GM10248 (cell line): Measurements from ENCODE around the gene FOXG1.
A peak's percentile ranks its signal among the peaks of the same experiment; 100 is the strongest.

ENCODE experiments used
- CTCF ChIA-PET: fragments of 300-600 bp; sonication (Branson Sonifier 250); formaldehyde crosslinking; extraction: SDS; loops from one replicate; lab custom pipeline; 2021; ENCODE audit warnings: antibody characterized with exemption; lab: Yijun Ruan, JAX
- POLR2A ChIA-PET: fragments of 350-650 bp; sonication (Branson Sonifier 250); formaldehyde crosslinking; extraction: SDS; loops from one replicate; lab custom pipeline; 2020; ENCODE audit warnings: antibody characterized with exemption; lab: Yijun Ruan, JAX
- DNase-seq: peaks from one replicate; pipeline ENCODE4 v3.0.0; 2012; ENCODE audit errors: extremely low spot score
- TF ChIP-seq, protein P1 (sequence below): IDR thresholded peaks from 2 replicates; pipeline ENCODE4 v1.5.1; 2012; ENCODE audit warnings: mild to moderate bottlenecking, low read depth; ENCODE audit errors: extremely low read depth, missing control alignments, control extremely low read depth

FOXG1 gene

GRCh38 chr14:28756884-28757570 is 9.6 kb upstream of the FOXG1 start:
- CTCF ChIA-PET = interaction anchor here (0.7 to 3.2 kb wide), 10 partner anchors 8 to 1514 kb away, joined by 3 to 15 read pairs (median 4); no protein-coding TSS in a partner anchor
- no peak for DNase-seq
- POLR2A ChIA-PET = no interaction called here
- TF ChIP-seq, protein P1, sequence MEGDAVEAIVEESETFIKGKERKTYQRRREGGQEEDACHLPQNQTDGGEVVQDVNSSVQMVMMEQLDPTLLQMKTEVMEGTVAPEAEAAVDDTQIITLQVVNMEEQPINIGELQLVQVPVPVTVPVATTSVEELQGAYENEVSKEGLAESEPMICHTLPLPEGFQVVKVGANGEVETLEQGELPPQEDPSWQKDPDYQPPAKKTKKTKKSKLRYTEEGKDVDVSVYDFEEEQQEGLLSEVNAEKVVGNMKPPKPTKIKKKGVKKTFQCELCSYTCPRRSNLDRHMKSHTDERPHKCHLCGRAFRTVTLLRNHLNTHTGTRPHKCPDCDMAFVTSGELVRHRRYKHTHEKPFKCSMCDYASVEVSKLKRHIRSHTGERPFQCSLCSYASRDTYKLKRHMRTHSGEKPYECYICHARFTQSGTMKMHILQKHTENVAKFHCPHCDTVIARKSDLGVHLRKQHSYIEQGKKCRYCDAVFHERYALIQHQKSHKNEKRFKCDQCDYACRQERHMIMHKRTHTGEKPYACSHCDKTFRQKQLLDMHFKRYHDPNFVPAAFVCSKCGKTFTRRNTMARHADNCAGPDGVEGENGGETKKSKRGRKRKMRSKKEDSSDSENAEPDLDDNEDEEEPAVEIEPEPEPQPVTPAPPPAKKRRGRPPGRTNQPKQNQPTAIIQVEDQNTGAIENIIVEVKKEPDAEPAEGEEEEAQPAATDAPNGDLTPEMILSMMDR = peak; percentile 70

DNA sequence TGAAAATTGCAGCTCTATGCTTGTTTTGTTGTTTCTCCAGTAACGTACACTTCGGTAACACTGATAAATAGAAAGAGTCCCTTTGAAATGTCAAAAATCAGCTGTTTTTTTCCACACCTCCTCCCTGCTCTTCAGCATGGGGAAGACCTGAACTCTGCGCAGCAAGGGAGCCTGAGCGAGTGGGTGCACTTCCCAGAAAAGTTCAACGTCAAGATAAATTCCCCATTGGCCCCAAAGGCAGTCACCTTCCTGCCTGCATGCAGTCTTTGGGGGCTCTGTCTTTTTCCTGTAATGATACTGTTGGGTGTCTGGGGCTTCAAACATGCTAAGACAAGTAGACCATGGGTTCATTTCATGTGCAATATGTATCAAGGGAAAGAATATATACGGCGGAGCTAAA is 8.8 kb upstream of the FOXG1 start:
- ChIA-PET CTCF (interaction anchor here (0.7 to 3.2 kb wide), 11 partner anchors 8 to 1513 kb away, joined by 3 to 15 read pairs (median 4); no protein-coding TSS in a partner anchor), POLR2A (no interaction called here)
- TF ChIP-seq, protein P1 = no peak

DNA sequence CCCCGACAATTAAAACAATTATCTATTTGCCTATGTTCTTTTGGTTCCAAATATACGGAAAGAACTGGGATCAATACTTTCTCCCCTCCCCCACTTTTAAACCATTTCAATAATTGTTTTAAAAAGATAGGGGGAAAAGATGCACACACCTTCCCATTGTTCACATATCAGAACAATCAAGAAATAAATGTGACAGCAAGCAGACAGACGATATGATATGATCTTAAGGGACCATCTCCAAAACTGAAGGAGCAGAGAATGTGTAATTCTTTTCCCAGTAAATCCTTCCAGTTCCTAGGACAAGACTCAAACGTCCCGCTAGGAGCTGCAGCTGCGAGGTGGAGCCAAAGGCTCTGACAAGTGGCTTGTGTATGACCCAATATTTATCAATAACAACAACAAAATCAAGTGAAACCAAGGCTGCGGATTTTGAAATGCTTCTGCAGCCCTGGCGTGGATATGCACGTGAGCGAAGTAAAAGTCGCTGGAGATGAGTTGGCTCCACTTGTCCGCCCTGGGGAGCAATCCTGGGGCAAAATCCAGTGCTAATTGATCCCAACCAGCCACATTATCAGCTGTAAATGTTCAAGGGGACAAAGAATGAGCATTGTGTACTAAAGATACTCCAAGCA is 8.2 kb upstream of the FOXG1 start:
- ChIA-PET POLR2A (no interaction called here), CTCF (interaction anchor here (1.0 to 1.6 kb wide), 5 partner anchors 13 to 1512 kb away, joined by 3 to 6 read pairs (median 3); no protein-coding TSS in a partner anchor)
- TF ChIP-seq, protein P1 = no peak
- no peak for DNase-seq

More for the DNA sequence above, 8.8 kb upstream of the FOXG1 start:
- no peak for DNase-seq

GRCh38 chr14:28758885-28759652 is 7.5 kb upstream of the FOXG1 start:
- CTCF ChIA-PET = interaction anchor here (1.0 to 1.6 kb wide), 3 partner anchors 13 to 1511 kb away, joined by 3 to 6 read pairs (median 5); no protein-coding TSS in a partner anchor
- TF ChIP-seq, protein P1 = no peak
- DNase-seq = no peak
- POLR2A ChIA-PET = no interaction called here

DNA sequence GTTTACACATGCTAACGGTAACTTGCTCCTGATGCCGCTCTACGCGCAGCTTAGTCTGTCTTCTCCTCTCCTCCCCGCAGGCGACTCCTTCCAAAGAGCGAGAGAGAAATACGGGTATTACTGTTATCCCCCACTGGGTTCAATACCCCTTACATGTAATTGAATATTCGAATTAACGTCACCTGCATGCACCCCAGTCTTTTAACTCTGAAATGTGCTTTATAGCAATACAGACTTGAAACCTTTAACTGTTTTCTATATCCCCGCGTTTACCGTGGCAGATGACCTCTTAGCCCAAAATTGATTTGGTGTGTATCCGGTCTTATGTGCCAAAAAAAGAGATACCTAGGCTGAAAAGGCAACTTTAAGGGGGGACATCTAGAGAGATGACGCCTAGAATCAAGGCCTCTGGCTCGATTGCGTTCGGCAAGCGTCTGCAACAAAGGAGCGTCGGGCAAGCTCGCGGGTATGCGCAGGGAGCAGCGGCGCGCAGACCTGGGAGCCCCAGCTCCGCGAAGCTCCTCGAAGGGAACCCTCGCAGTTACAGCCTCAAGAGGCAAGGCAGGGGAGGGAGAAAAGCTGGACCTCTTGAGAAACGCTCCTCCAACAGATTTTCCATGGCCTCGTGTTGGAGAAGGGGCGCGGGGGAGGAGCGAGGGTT is 6.8 kb upstream of the FOXG1 start:
- POLR2A ChIA-PET = no interaction called here
- DNase-seq = no peak
- CTCF ChIA-PET = interaction anchor here (1.3 to 1.8 kb wide), 3 partner anchors 14 to 1511 kb away, joined by 5 to 6 read pairs (median 5); no protein-coding TSS in a partner anchor
- TF ChIP-seq, protein P1 = no peak

GRCh38 chr14:28760431-28760996 is 6.1 kb upstream of the FOXG1 start:
- ChIA-PET CTCF (interaction anchor here (0.7 to 1.8 kb wide), 2 partner anchors 13 to 1510 kb away, joined by 4 to 5 read pairs; no protein-coding TSS in a partner anchor), POLR2A (no interaction called here)
- DNase-seq = no peak
- TF ChIP-seq, protein P1 = no peak
